Activated T-cell treated with anti-CD3 and anti-CD28 coated beads for 24 hours (primary cell): Measurements from ENCODE around the gene MKRN1.
A peak's percentile ranks its signal among the peaks of the same experiment; 100 is the strongest.
"Not testable (repeated sequence)": the region's sequence is repeated elsewhere in the genome, so short reads cannot be mapped to it uniquely, and the experiment has no call there.

Source experiments
- DNase-seq: peaks from one replicate; pipeline ENCODE4 v3.0.0-alpha.2; 2020; ENCODE audit warnings: low read depth

The MKRN1 gene

GRCh38 chr7:140435252-140435895, 43.9 kb downstream of the MKRN1 start:
- no peak for DNase-seq

- no peak for DNase-seq
Measured at GRCh38 chr7:140433396-140433795, 45.9 kb downstream of the MKRN1 start.

DNA sequence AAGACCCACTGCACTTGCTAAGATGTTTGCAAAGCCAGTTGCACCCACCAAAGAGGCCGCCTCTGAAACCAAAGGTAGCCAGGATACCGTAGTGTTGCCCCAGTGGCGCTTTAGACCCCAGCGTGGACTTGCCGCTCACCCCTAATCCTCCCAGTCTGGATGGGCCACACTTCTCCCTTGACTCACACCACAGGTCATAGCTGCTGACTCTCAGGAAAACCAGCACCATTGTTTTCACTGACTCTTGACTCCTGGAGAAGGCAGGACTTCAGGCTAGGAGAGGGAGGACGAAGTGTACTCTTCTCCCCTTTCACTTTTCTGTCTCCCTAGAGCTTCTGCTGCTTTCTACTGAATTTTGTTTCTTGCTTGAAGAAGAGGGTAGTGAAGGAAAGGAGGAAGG, 53.2 kb downstream of the MKRN1 start:
- no peak for DNase-seq

- DNase-seq, result no peak
Measured at GRCh38 chr7:140425718-140426117, 53.6 kb downstream of the MKRN1 start.

DNA sequence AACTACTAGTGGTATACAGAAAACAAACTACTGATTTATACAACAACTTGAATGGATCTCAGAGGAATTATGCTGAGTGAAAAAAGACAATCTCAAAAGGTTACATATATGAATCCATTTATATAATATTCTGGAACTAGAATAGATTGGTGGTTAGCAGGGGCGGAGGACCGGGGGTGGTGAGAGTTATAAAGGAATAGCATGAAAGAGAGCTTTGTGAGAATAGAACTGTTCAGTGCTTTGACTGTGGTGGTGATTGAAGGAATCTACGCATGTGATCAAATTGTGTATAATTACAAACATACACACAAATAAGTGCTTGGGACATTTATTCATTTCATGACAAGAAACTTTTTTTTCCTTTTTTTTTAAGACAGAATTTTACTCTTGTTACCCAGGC, 55.8 kb downstream of the MKRN1 start:
- DNase-seq, result no peak

DNA sequence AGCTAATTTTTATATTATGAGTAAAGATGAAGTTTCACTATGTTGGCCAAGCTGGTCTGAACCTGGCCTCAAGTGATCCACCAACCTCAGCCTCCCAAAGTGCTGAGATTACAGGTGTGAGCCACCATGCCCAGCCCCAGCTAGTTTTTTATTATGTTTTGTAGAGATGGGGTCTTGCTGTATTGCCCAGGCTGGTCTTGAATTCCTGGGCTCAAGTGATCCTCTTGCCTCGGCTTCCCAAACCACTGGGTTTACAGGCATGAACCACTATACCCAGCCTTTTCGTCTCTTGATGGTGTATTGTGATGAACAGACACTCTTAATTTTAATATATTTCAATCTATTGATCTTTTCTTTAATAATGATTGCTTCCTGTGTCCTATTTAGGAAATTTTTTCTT, 57.8 kb downstream of the MKRN1 start:
- DNase-seq, result no peak

DNA sequence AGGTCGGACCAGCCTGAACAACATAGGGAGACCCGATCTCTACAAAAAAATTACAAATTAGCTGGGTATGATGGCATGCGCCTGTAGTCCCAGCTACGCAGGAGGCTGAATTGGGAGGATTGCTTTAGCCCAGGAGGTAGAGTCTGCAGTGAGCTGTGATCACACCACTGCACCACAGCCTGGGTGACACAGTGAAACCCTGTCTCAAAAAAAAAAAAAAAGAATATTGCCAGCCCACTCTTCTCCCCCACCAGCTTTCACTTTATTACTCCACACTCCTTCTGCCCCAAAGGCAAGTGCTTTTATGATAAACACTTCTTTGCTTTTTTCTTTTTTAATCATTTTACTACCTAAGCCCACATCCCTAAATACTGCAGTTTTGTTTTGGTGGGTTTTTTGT, 60.7 kb downstream of the MKRN1 start:
- no peak for DNase-seq

DNA sequence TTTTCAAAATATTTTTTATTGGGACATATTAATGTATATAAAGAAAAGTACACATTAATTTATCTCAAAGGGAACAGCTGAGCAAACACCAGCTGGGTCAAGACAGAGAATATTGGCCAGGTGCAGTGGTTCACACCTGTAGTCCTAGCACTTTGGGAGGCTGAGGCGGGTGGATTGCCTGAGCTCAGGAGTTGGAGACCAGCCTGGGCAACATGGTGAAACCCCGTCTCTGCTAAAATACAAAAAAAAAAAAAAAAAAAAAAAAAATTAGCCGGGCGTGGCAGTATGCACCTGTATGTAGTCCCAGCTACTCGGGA, 61.2 kb downstream of the MKRN1 start:
- not testable (repeated sequence) for DNase-seq

DNA sequence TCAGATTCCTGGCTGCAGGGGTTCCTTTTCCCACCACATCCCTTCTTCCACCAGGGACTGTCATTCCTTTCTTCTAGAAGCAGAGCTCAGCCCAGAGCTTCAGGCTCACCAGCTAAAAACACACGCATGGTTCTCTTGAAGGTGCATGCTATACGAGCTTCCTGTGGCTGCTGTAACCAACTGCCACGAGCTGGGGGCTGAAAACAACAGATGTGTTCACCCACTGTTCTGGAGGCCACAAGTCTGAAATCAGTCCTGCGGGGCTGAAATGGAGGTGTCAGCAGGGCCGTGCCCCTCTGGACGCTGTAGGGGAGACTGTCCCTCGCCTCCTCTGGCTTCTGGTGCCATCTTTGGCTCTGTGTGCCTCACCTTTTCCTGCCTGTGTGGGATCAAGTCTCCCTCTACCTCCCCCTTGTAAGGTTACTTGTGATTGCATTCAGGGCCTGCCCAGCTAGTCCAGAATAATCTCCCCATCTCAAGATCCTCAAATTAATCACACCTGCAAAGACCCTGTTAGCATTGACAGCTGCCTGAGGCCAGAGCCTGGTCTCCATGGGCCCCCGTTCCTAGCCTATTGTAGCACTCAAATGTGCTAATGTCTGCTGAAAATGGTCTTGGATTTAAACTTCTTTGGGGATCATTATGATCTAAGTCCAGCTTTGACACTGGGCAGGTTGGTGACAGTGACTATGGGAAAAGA, 61.7 kb downstream of the MKRN1 start:
- DNase-seq, result no peak

DNA sequence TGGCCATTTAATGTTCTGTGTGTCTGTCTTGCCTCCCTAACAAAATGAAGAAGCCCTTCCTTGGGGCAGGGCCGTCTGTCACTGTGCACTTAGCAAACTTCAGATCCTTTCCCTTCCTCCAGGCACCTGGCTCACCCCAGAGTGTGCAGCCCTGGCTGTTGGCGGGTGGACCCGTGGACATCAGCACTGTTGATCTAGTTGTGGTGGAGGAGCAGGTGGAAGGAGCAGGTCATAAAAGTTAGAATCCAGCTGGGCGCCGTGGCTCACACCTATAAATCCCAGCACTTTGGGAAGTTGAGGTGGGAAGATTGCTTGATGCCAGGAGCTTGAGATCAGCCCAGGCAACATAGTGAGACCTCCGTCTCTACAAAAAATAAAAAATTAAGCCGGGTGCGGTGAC, 62.7 kb downstream of the MKRN1 start:
- DNase-seq, result no peak

DNA sequence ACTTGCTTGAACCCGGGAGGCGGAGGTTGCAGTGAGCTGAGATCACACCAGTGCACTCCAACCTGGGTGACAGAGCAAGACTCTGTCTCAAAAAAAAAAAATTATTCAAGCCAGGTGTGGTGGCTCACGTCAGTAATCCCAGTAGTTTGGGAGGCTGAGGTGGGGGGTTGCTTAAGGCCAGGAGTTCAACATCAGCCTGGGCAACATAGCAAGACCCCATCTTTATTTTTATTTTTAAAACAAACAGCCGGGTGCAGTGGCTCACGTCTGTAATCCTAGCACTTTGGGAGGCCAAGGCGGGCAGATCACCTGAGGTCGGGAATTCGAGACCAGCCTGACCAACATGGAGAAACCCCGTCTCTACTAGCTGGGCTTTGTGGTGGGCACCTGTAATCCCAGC, 63.5 kb downstream of the MKRN1 start:
- not testable (repeated sequence) for DNase-seq

GRCh38 chr7:140415361-140415760, 63.9 kb downstream of the MKRN1 start:
- DNase-seq, result no peak

DNA sequence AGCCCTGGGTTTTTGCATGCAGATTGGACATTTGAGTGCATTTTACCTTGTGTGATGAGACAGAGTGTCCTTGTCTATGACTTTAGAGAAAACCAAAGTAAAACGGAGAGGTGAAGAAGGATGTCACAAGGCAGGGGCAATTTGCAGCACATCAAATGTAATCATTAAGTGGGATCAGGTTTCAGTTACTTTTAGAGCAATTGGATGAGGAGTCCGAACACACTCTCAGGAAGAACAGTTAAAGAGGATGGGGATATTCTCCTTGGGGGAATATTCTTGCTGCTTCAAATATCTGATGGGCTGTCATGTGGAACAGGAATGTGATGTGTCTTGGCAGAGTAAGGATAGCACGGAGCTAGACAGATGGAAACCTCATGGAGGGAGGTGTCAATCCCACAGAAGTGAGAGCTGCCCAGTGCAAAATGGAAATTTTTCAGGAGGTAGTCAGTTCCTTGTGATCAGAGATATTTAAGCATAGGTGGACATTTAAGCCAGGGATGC, 74.7 kb downstream of the MKRN1 start:
- DNase-seq, result no peak

GRCh38 chr7:140403878-140404564, 75.3 kb downstream of the MKRN1 start, which contains the start of gene RAB19:
TSS of gene RAB19 (plus strand) at chr7:140404058. CDS start at chr7:140407647, 3,589 bp downstream.
- DNase-seq, result peak; percentile 23
